ENCODE measurements around the gene DENND2A. TPM values are rescaled to one million over a fixed set of nuclear protein-coding genes. Genes with fewer than 3 reads are reported as not detected.

The DENND2A gene
- total RNA-seq, 1 experiment from 2014 or later: 7.3 TPM

- H3K36me3 Mint-ChIP-seq (ENCODE audit: insufficient read depth in 1 of 3, low read depth in 3 of 3): no peaks in the 10 kb centered on the region
- no peak overlapping the region for H4K5ac ChIP-seq (ENCODE audit: insufficient read length, low read depth, low read length)
- no peaks in the 10 kb centered on the region for H3K79me2 ChIP-seq (ENCODE audit: insufficient read depth, low read length)
- H3K14ac ChIP-seq (ENCODE audit: insufficient read depth, low read length): no peak overlapping the region
- no peak overlapping the region for H2BK120ac ChIP-seq (ENCODE audit: low read depth, low read length, poor library complexity, severe bottlenecking)
- no peak overlapping the region for H3K27ac Mint-ChIP-seq
- H3T11ph ChIP-seq (ENCODE audit: low read length): no peak overlapping the region
- H4K8ac ChIP-seq (replicated peaks; ENCODE audit: insufficient read length, low read depth, low read length): no peak overlapping the region
- H3K4me1 ChIP-seq (ENCODE audit: insufficient read depth, low read length): no peaks in the 10 kb centered on the region; the same call in 1 of the 2 replicates
- H3K9ac ChIP-seq (ENCODE audit: extremely low read depth, insufficient read length, low read length): no peak overlapping the region
- no peaks in the 10 kb centered on the region for H4K20me1 ChIP-seq (ENCODE audit: control insufficient read depth, insufficient read depth, insufficient read length)
- H2BK20ac ChIP-seq (ENCODE audit: low read depth, low read length, poor library complexity, severe bottlenecking): no peak overlapping the region
- no peaks in the 10 kb centered on the region for H3K9me3 ChIP-seq (ENCODE audit: control insufficient read depth, low read depth, low read length)
- H3K27me3 Mint-ChIP-seq (ENCODE audit: low read depth): peaks cover 8% of the 10 kb centered on the region
- H3K18ac ChIP-seq (ENCODE audit: insufficient read length, low read depth, low read length): no peak overlapping the region
- no peaks in the 10 kb centered on the region for H3K79me1 ChIP-seq (ENCODE audit: insufficient read depth, low read depth, low read length, poor library complexity, severe bottlenecking)
- H3K4ac ChIP-seq (ENCODE audit: low read depth, low read length): no peak overlapping the region
- H2BK5ac ChIP-seq (ENCODE audit: insufficient read length, low read length): no peak overlapping the region
- no peak overlapping the region for H3K23ac ChIP-seq (ENCODE audit: insufficient read length, low read depth, low read length)
- DNase-seq: no peak
- no peak overlapping the region for H3K4me2 ChIP-seq (ENCODE audit: insufficient read depth, insufficient read length, low read length)
- H2AFZ ChIP-seq (ENCODE audit: low read length): no peak overlapping the region
- H3K23me2 ChIP-seq (ENCODE audit: insufficient read length, low read depth, low read length, poor library complexity, severe bottlenecking): peaks cover 6% of the 10 kb centered on the region
- TF ChIP-seq CTCF (conservative IDR thresholded peaks at IDR 0.05): no peak
- no peak overlapping the region for H3K56ac ChIP-seq (ENCODE audit: insufficient read length, low read depth, low read length)
- H2BK12ac ChIP-seq (ENCODE audit: insufficient read length, low read depth, low read length): no peak overlapping the region
- no peak overlapping the region for H3K27ac ChIP-seq (ENCODE audit: insufficient read length, low read depth, low read length)
- H4K91ac ChIP-seq (ENCODE audit: insufficient read length, low read depth, low read length): no peak overlapping the region
- H3K9me3 Mint-ChIP-seq: no peaks in the 10 kb centered on the region
- H2BK15ac ChIP-seq (ENCODE audit: low read depth, low read length): no peak overlapping the region
- H3K27me3 ChIP-seq (ENCODE audit: insufficient read depth, low read length): no peaks in the 10 kb centered on the region
- WGBS (ENCODE audit: extremely low coverage, insufficient read length, low lambda C conversion rate): no CpG with 5 or more reads among the region's 1 CpG
- H3K4me3 Mint-ChIP-seq: no peak overlapping the region
- H2AK5ac ChIP-seq (ENCODE audit: insufficient read length, low read length): no peak overlapping the region
- peaks cover 7 to 13% of the 10 kb centered on the region in 2 experiments for H3K4me1 Mint-ChIP-seq
Measured at GRCh38 chr7:140668641-140669040, 28.0 kb upstream of the DENND2A start.
